HEK293 (cell line): Measurements from ENCODE around the gene MCTP1.
A peak's percentile ranks its signal among the peaks of the same experiment; 100 is the strongest.

ENCODE experiments used
- CTCF ChIA-PET: fragments of 350-600 bp; formaldehyde crosslinking; extraction: SDS; loops from one replicate; lab custom pipeline; 2021; ENCODE audit warnings: antibody characterized with exemption; lab: Yijun Ruan, JAX
- POLR2A ChIA-PET: fragments of 300-600 bp; formaldehyde crosslinking; extraction: SDS; loops from one replicate; lab custom pipeline; 2020; ENCODE audit warnings: antibody characterized with exemption, inconsistent platforms; lab: Yijun Ruan, JAX
- H3K27ac ChIP-seq: fragments of 200-500 bp; sonication (Bioruptor generic); 2 replicates; pipeline ENCODE4 v1.5.1; 2014; ENCODE audit warnings: low read depth, low read length, control low read depth, inconsistent platforms; ENCODE audit errors: extremely low read depth
- H3K36me3 ChIP-seq, 2 experiments: fragments of 200-500 bp in 1 of 2; sonication (Bioruptor generic) in 1 of 2; 1 replicate in 1 of 2; 2 replicates in 1 of 2; pipeline ENCODE4 v1.5.1; 2014 to 2017; ENCODE audit warnings: inconsistent platforms in 2 of 2, low read length in 2 of 2; ENCODE audit not compliant: control insufficient read depth in 2 of 2, insufficient read depth in 1 of 2
- H3K4me1 ChIP-seq: fragments of 200-500 bp; sonication (Bioruptor generic); 2 replicates; pipeline ENCODE4 v1.5.1; 2014; ENCODE audit warnings: mild to moderate bottlenecking, low read length, inconsistent platforms; ENCODE audit not compliant: control insufficient read depth, insufficient read depth
- H3K4me3 ChIP-seq: 2 replicates; pipeline ENCODE4 v1.5.1; 2011; ENCODE audit warnings: low read depth, mild to moderate bottlenecking, control low read depth, low read length, moderate library complexity
- H3K9me3 ChIP-seq: fragments of 200-500 bp; sonication (Bioruptor generic); 2 replicates; pipeline ENCODE4 v1.5.1; 2014; ENCODE audit warnings: low read depth, low read length, inconsistent platforms; ENCODE audit not compliant: control insufficient read depth, insufficient read depth
- AEBP2 ChIP-seq: fragments of 450-650 bp; formaldehyde crosslinking; IDR thresholded peaks from 2 replicates; pipeline ENCODE4 v1.5.1; 2016; ENCODE audit warnings: missing biosample characterization, missing genetic modification characterization, borderline replicate concordance
- BCL11A ChIP-seq: fragments of 450-650 bp; formaldehyde crosslinking; IDR thresholded peaks from 2 replicates; pipeline ENCODE4 v1.5.1; 2016; ENCODE audit warnings: low read depth, missing biosample characterization, missing genetic modification characterization
- EGR2 ChIP-seq: fragments of 450-650 bp; formaldehyde crosslinking; IDR thresholded peaks from 2 replicates; pipeline ENCODE4 v1.5.1; 2016; ENCODE audit warnings: low read depth, missing biosample characterization, missing genetic modification characterization
- GLIS1 ChIP-seq: fragments of 450-650 bp; formaldehyde crosslinking; IDR thresholded peaks from 2 replicates; pipeline ENCODE4 v1.5.1; 2016; ENCODE audit warnings: missing biosample characterization, missing genetic modification characterization
- KLF1 ChIP-seq: fragments of 450-650 bp; formaldehyde crosslinking; IDR thresholded peaks from 2 replicates; pipeline ENCODE4 v1.5.1; 2016; ENCODE audit warnings: missing biosample characterization, missing genetic modification characterization
- PRDM6 ChIP-seq: fragments of 450-650 bp; formaldehyde crosslinking; IDR thresholded peaks from 2 replicates; pipeline ENCODE4 v1.5.1; 2017; ENCODE audit warnings: missing biosample characterization, missing genetic modification characterization
- SALL2 ChIP-seq: fragments of 450-650 bp; formaldehyde crosslinking; IDR thresholded peaks from 2 replicates; pipeline ENCODE4 v1.5.0; 2017; ENCODE audit warnings: missing biosample characterization, mild to moderate bottlenecking, missing genetic modification characterization, borderline replicate concordance
- SCRT2 ChIP-seq: fragments of 450-650 bp; formaldehyde crosslinking; IDR thresholded peaks from 2 replicates; pipeline ENCODE4 v1.5.1; 2016; ENCODE audit warnings: missing biosample characterization, missing genetic modification characterization
- SETDB1 ChIP-seq: IDR thresholded peaks from one replicate; pipeline ENCODE4 v1.6.1; 2017; ENCODE audit warnings: mild to moderate bottlenecking, low read length, moderate library complexity, mixed read lengths; ENCODE audit not compliant: insufficient read length
- YY1 ChIP-seq: fragments of 450-650 bp; formaldehyde crosslinking; IDR thresholded peaks from 2 replicates; pipeline ENCODE4 v1.5.1; 2018; ENCODE audit warnings: missing biosample characterization, missing genetic modification characterization
- ZBTB1 ChIP-seq: fragments of 450-650 bp; formaldehyde crosslinking; IDR thresholded peaks from 2 replicates; pipeline ENCODE4 v1.5.1; 2016; ENCODE audit warnings: missing biosample characterization, missing genetic modification characterization
- ZBTB17 ChIP-seq: fragments of 450-650 bp; formaldehyde crosslinking; IDR thresholded peaks from 2 replicates; pipeline ENCODE4 v1.5.1; 2016; ENCODE audit warnings: missing biosample characterization, missing genetic modification characterization
- ZBTB6 ChIP-seq: fragments of 450-650 bp; formaldehyde crosslinking; IDR thresholded peaks from 2 replicates; pipeline ENCODE4 v1.5.1; 2017; ENCODE audit warnings: missing biosample characterization, missing genetic modification characterization
- ZEB2 ChIP-seq: fragments of 450-650 bp; formaldehyde crosslinking; IDR thresholded peaks from 2 replicates; pipeline ENCODE4 v1.5.1; 2016; ENCODE audit warnings: missing biosample characterization, missing genetic modification characterization
- ZFP3 ChIP-seq: fragments of 450-650 bp; formaldehyde crosslinking; IDR thresholded peaks from 2 replicates; pipeline ENCODE4 v1.5.1; 2016; ENCODE audit warnings: low read depth, missing biosample characterization, missing genetic modification characterization
- ZIC2 ChIP-seq: fragments of 450-650 bp; formaldehyde crosslinking; IDR thresholded peaks from 2 replicates; pipeline ENCODE4 v1.5.1; 2016; ENCODE audit warnings: missing biosample characterization, missing genetic modification characterization
- ZNF174 ChIP-seq: fragments of 450-650 bp; formaldehyde crosslinking; IDR thresholded peaks from 2 replicates; pipeline ENCODE4 v1.5.0; 2017; ENCODE audit warnings: missing biosample characterization, mild to moderate bottlenecking, missing genetic modification characterization
- ZNF24 ChIP-seq: fragments of 450-650 bp; formaldehyde crosslinking; IDR thresholded peaks from 2 replicates; pipeline ENCODE4 v1.5.1; 2016; ENCODE audit warnings: missing biosample characterization, missing genetic modification characterization
- ZNF510 ChIP-seq: fragments of 450-650 bp; formaldehyde crosslinking; IDR thresholded peaks from 2 replicates; pipeline ENCODE4 v1.5.1; 2018; ENCODE audit warnings: mild to moderate bottlenecking, missing genetic modification characterization, missing biosample characterization; ENCODE audit not compliant: insufficient replicate concordance
- ZNF561 ChIP-seq: fragments of 450-650 bp; IDR thresholded peaks from 2 replicates; pipeline ENCODE4 v1.5.1; 2018; ENCODE audit warnings: missing biosample characterization, missing genetic modification characterization, borderline replicate concordance
- ZNF600 ChIP-seq: fragments of 450-650 bp; formaldehyde crosslinking; IDR thresholded peaks from 2 replicates; pipeline ENCODE4 v1.5.1; 2016; ENCODE audit warnings: missing biosample characterization, missing genetic modification characterization
- ZNF626 ChIP-seq: fragments of 450-650 bp; sonication (Bioruptor Pico); formaldehyde crosslinking; IDR thresholded peaks from 2 replicates; pipeline ENCODE4 v1.5.1; 2018; ENCODE audit warnings: missing biosample characterization, missing genetic modification characterization, inconsistent platforms
- ZNF639 ChIP-seq: fragments of 450-650 bp; formaldehyde crosslinking; IDR thresholded peaks from 2 replicates; pipeline ENCODE4 v1.5.1; 2016; ENCODE audit warnings: missing biosample characterization, missing genetic modification characterization
- ZNF701 ChIP-seq: fragments of 450-650 bp; formaldehyde crosslinking; IDR thresholded peaks from 2 replicates; pipeline ENCODE4 v1.5.1; 2016; ENCODE audit warnings: missing biosample characterization, missing genetic modification characterization
- ZNF792 ChIP-seq: fragments of 450-650 bp; formaldehyde crosslinking; IDR thresholded peaks from 2 replicates; pipeline ENCODE4 v1.5.1; 2016; ENCODE audit warnings: missing biosample characterization, missing genetic modification characterization
- ZSCAN23 ChIP-seq: fragments of 450-650 bp; formaldehyde crosslinking; IDR thresholded peaks from 2 replicates; pipeline ENCODE4 v1.5.1; 2016; ENCODE audit warnings: missing biosample characterization, missing genetic modification characterization
- ZSCAN5A ChIP-seq: fragments of 450-650 bp; formaldehyde crosslinking; IDR thresholded peaks from 2 replicates; pipeline ENCODE4 v1.5.1; 2016; ENCODE audit warnings: missing biosample characterization, missing genetic modification characterization

MCTP1 gene

GRCh38 chr5:94693043-94693822, 591.7 kb downstream of the MCTP1 start (continued):
- TF ChIP-seq ZNF639 (tag by site-specific recombination) (peak; percentile 31; the same call in 1 of the 2 replicates), SALL2 (no peak)

- TF ChIP-seq ZNF174 (tag by site-specific recombination), result no peak
- no peak for TF ChIP-seq ZSCAN5A
- no peak for TF ChIP-seq KLF1 (tag by site-specific recombination)
- no peak for TF ChIP-seq ZNF701 (tag by site-specific recombination)
- no peak for TF ChIP-seq SCRT2 (tag by site-specific recombination)
- TF ChIP-seq EGR2 (tag by site-specific recombination), result no peak
- no peak for TF ChIP-seq BCL11A (tag by site-specific recombination)
- TF ChIP-seq YY1, result no peak
- TF ChIP-seq ZNF561 (tag by site-specific recombination), result no peak
- TF ChIP-seq SETDB1, result no peak
- no peak for TF ChIP-seq ZNF626 (tag by site-specific recombination)
- no peak for TF ChIP-seq ZNF24 (tag by site-specific recombination)
- no peak for TF ChIP-seq ZNF510 (tag by site-specific recombination)
- TF ChIP-seq, all 188 proteins: peak for 0
- ChIA-PET POLR2A (no interaction called here), CTCF (interaction anchor here (0.6 to 1.2 kb wide), 8 partner anchors 15 to 489 kb away, joined by 3 to 5 read pairs (median 4); no protein-coding TSS in a partner anchor)
- Histone ChIP-seq H3K9me3 (no peaks in the 10 kb centered on the region), H3K27ac (no peak overlapping the region), H3K36me3 (peaks cover 24 to 26% of the 10 kb centered on the region in 2 experiments), H3K4me3 (no peak overlapping the region), H3K4me1 (peaks cover 20% of the 10 kb centered on the region)
These were observed 592.3 kb downstream of the MCTP1 start for GRCh38 chr5:94692581-94692980.

- Histone ChIP-seq H3K4me1 (peaks cover 20% of the 10 kb centered on the region), H3K36me3 (peaks cover 30% of the 10 kb centered on the region in 2 experiments), H3K27ac (no peak overlapping the region), H3K4me3 (no peak overlapping the region), H3K9me3 (no peaks in the 10 kb centered on the region)
- ChIA-PET CTCF (interaction anchor here (0.8 to 1.2 kb wide), 3 partner anchors 16 to 488 kb away, joined by 3 to 4 read pairs (median 3); no protein-coding TSS in a partner anchor), POLR2A (no interaction called here)
- TF ChIP-seq ZEB2 (0 out of 2 replicates have a peak, but pooled peaks have one; percentile 20), ZBTB17 (tag by site-specific recombination) (no peak), ZSCAN23 (tag by site-specific recombination) (no peak), AEBP2 (tag by site-specific recombination) (no peak), ZBTB6 (tag by site-specific recombination) (no peak), ZBTB1 (no peak), PRDM6 (tag by site-specific recombination) (0 out of 2 replicates have a peak, but pooled peaks have one; percentile 4), ZNF792 (tag by site-specific recombination) (no peak), GLIS1 (tag by site-specific recombination) (no peak), ZNF600 (no peak), ZIC2 (peak; percentile 38), ZFP3 (no peak)
These were observed 592.9 kb downstream of the MCTP1 start for GRCh38 chr5:94691949-94692348.
